Aorta (tissue), 5 donors: Measurements from ENCODE around the gene VPS54. TPM values are rescaled to one million over a fixed set of nuclear protein-coding genes. Genes with fewer than 3 reads are reported as not detected.

ENCODE experiments used
- ATAC-seq: fragments of 200-7000 bp; cut with Tn5 transposase; one replicate; pipeline ENCODE4 v1.9.1; 2022; ENCODE audit warnings: moderate library complexity; ENCODE audit not compliant: low FRiP score
- DNase-seq, 2 donors: peaks; one replicate each; pipeline ENCODE4 v3.0.0-alpha.2; 2020
- H3K27ac ChIP-seq, 2 donors: one replicate each; pipeline ENCODE4 v1.5.1; 2013; ENCODE audit warnings: low read length in 2 of 2, mild to moderate bottlenecking in 2 of 2, moderate library complexity in 2 of 2, control low read depth in 1 of 2, inconsistent platforms in 1 of 2, low read depth in 1 of 2
- H3K27me3 ChIP-seq, 2 donors: one replicate each; pipeline ENCODE4 v1.6.1; 2013; ENCODE audit warnings: control low read depth in 1 of 2, low read length in 1 of 2, mild to moderate bottlenecking in 1 of 2, moderate library complexity in 1 of 2; ENCODE audit not compliant: insufficient read depth in 2 of 2, control insufficient read depth in 1 of 2
- H3K36me3 ChIP-seq, 2 donors: one replicate each; pipeline ENCODE4 v1.6.1; 2013; ENCODE audit warnings: control low read depth in 1 of 2, low read length in 1 of 2, mild to moderate bottlenecking in 1 of 2; ENCODE audit not compliant: insufficient read depth in 2 of 2, control insufficient read depth in 1 of 2
- H3K4me1 ChIP-seq, 2 donors: one replicate each; pipeline ENCODE4 v1.6.1; 2013; ENCODE audit warnings: low read length in 2 of 2, control low read depth in 1 of 2, mild to moderate bottlenecking in 1 of 2, moderate library complexity in 1 of 2; ENCODE audit not compliant: insufficient read depth in 2 of 2, control insufficient read depth in 1 of 2
- H3K4me3 ChIP-seq, 2 donors: one replicate each; pipeline ENCODE4 v1.5.1; 2013; ENCODE audit warnings: low read length in 2 of 2, control low read depth in 1 of 2, mild to moderate bottlenecking in 1 of 2
- H3K9me3 ChIP-seq: one replicate; pipeline ENCODE4 v1.6.1; 2013; ENCODE audit warnings: mild to moderate bottlenecking, low read length; ENCODE audit not compliant: control insufficient read depth
- WGBS, 2 donors: extraction: QIAGEN DNeasy Blood & Tissue Kit; methylation state at CpG; one replicate each; pipeline ENCODE4 v1.1.7; 2013; 5-methylcytosine and 5-hydroxymethylcytosine counted together
- intact Hi-C, 2 donors: fragments of 100-400 bp; cut with DNase I; formaldehyde crosslinking; loops; one replicate each; pipeline versions ENCODE4 v1.14.2 to v1.15.0; 2022
- polyA plus RNA-seq, 2 donors: library from polyadenylated mRNA; stranded (reverse); fragments of 200-250 nt; gene quantifications; one replicate each; pipeline ENCODE4 v1.2.3, GENCODE V29; 2013
- total RNA-seq, 2 donors: library from RNA; stranded (reverse); fragmentation: NEBNext Ultra II Directional; extraction: Animal tissue kit (Norgen Biotek cat#: 25700); gene quantifications; one replicate each; pipeline ENCODE4 v1.2.1, GENCODE V29; 2021
- donor health status: healthy with polysubstance abuse.
- donor health status: Bipolar disorder and iron deficiency.
- donor health status: DM: no; HTN: no; CAD: no.
- donor health status: DM: no; HTN: no; CAD: no.
- donor health status: DM: yes; HTN: yes; CAD: no.

VPS54 gene
- total and polyA plus RNA-seq, 4 donors: 10.9 to 24.4 (median 22.4) TPM

- Histone ChIP-seq H3K27me3 (no peaks in the 10 kb centered on the region), H3K36me3 (no peaks in the 10 kb centered on the region), H3K9me3 (no peaks in the 10 kb centered on the region), H3K4me1 (no peaks in the 10 kb centered on the region), H3K4me3 (no peak overlapping the region), H3K27ac (no peak overlapping the region)
- 74 to 82% methylated on average over 4 of the region's 4 CpGs for WGBS, 2 donors
- DNase-seq: no peak
- no peak for ATAC-seq
- intact Hi-C loops: no loop called here
Measured at GRCh38 chr2:64035072-64035942, 16.1 kb upstream of the VPS54 start.

- H3K27ac ChIP-seq: no peak overlapping the region
- H3K9me3 ChIP-seq: no peaks in the 10 kb centered on the region
- intact Hi-C loops: no loop called here
- ATAC-seq: no peak
- no peaks in the 10 kb centered on the region for H3K27me3 ChIP-seq
- peaks cover 0 to 2% of the 10 kb centered on the region in 2 donors for H3K36me3 ChIP-seq
- WGBS, 2 donors: 89 to 95% methylated on average over 2 of the region's 2 CpGs
- H3K4me3 ChIP-seq: no peak overlapping the region
- no peak for DNase-seq
- H3K4me1 ChIP-seq: no peaks in the 10 kb centered on the region
Measured at GRCh38 chr2:64029116-64029665, 10.0 kb upstream of the VPS54 start.

- ATAC-seq: no peak
- intact Hi-C loops: no loop called here
Measured at GRCh38 chr2:64025741-64026140, 6.5 kb upstream of the VPS54 start.

GRCh38 chr2:64024259-64024949 lies 5.2 kb upstream of the VPS54 start:
- Histone ChIP-seq H3K27ac (no peak overlapping the region), H3K9me3 (no peaks in the 10 kb centered on the region), H3K36me3 (peaks cover 0 to 2% of the 10 kb centered on the region in 2 donors), H3K4me1 (no peaks in the 10 kb centered on the region), H3K27me3 (no peaks in the 10 kb centered on the region), H3K4me3 (no peak overlapping the region)
- ATAC-seq (no peak), DNase-seq (no peak)
- intact Hi-C loops: no loop called here
- 72 to 88% methylated on average over 3 of the region's 3 CpGs for WGBS, 2 donors

More at GRCh38 chr2:64025741-64026140, 6.5 kb upstream of the VPS54 start:
- Histone ChIP-seq H3K27me3 (no peaks in the 10 kb centered on the region), H3K27ac (no peak overlapping the region), H3K36me3 (peaks cover 0 to 2% of the 10 kb centered on the region in 2 donors), H3K4me3 (no peak overlapping the region), H3K4me1 (no peaks in the 10 kb centered on the region), H3K9me3 (no peaks in the 10 kb centered on the region)
- WGBS, 2 donors: 93 to 94% methylated on average over 3 of the region's 3 CpGs
- no peak for DNase-seq

GRCh38 chr2:64023485-64024258 lies 4.4 kb upstream of the VPS54 start:
- H3K4me3 ChIP-seq: no peak overlapping the region
- H3K27ac ChIP-seq: no peak overlapping the region
- 78 to 83% methylated on average over 4 of the region's 4 CpGs for WGBS, 2 donors
- no peak for DNase-seq
- no peaks in the 10 kb centered on the region for H3K27me3 ChIP-seq
- peaks cover 0 to 2% of the 10 kb centered on the region in 2 donors for H3K36me3 ChIP-seq
- no peaks in the 10 kb centered on the region for H3K9me3 ChIP-seq
- intact Hi-C loops: no loop called here
- H3K4me1 ChIP-seq: no peaks in the 10 kb centered on the region
- no peak for ATAC-seq

- Histone ChIP-seq H3K4me1 (no peaks in the 10 kb centered on the region), H3K27ac (no peak overlapping the region), H3K36me3 (no peaks in the 10 kb centered on the region), H3K4me3 (no peak overlapping the region), H3K27me3 (no peaks in the 10 kb centered on the region), H3K9me3 (no peaks in the 10 kb centered on the region)
- WGBS, 2 donors: 72 to 76% methylated on average over 2 of the region's 2 CpGs
- DNase-seq (no peak), ATAC-seq (no peak)
- intact Hi-C loops: no loop called here
Measured at GRCh38 chr2:64021578-64021977, 2.4 kb upstream of the VPS54 start.

- H3K9me3 ChIP-seq: no peaks in the 10 kb centered on the region
- peaks cover 3 to 4% of the 10 kb centered on the region in 2 donors for H3K4me1 ChIP-seq
- no peaks in the 10 kb centered on the region for H3K36me3 ChIP-seq
- intact Hi-C loops: no loop called here
- peak overlapping the region; percentile 87 to 94 for H3K27ac ChIP-seq
- H3K27me3 ChIP-seq: no peaks in the 10 kb centered on the region
- peak overlapping the region in 1 of 2 donors; percentile 95 for H3K4me3 ChIP-seq
- no peak for DNase-seq
- no peak for ATAC-seq
Measured at GRCh38 chr2:64019975-64020528, 824 bp upstream of the VPS54 start.

GRCh38 chr2:64018701-64019082 lies 536 bp downstream of the VPS54 start:
- Histone ChIP-seq H3K4me3 (peak overlapping the region; percentile 95 to 98), H3K27ac (peak overlapping the region; percentile 87 to 94), H3K9me3 (no peaks in the 10 kb centered on the region), H3K27me3 (no peaks in the 10 kb centered on the region), H3K4me1 (peaks cover 3 to 4% of the 10 kb centered on the region in 2 donors), H3K36me3 (no peaks in the 10 kb centered on the region)
- WGBS, 2 donors: 0 to 1% methylated on average over 13 to 38 of the region's 38 CpGs
- DNase-seq: peak; percentile 70 to 85
- peak; percentile 83 for ATAC-seq
- intact Hi-C loops: no loop called here
